GM23248 (cell line): ENCODE measurements around the gene EEA1.

Source experiments
- EZH2 ChIP-seq: fragments of 200-600 bp; sonication (generic); IDR thresholded peaks from 2 replicates; pipeline ENCODE4 v1.6.1; 2018; ENCODE audit warnings: antibody characterized with exemption, mild to moderate bottlenecking; ENCODE audit not compliant: insufficient read depth, poor library complexity, severe bottlenecking
- EZH2phosphoT487 ChIP-seq: fragments of 200-600 bp; sonication (generic); IDR thresholded peaks from 2 replicates; pipeline ENCODE4 v1.6.1; 2018; ENCODE audit warnings: antibody characterized with exemption, moderate library complexity, mild to moderate bottlenecking, low read depth; ENCODE audit not compliant: insufficient read depth

- no peak for TF ChIP-seq EZH2
- TF ChIP-seq EZH2phosphoT487: no peak
These were observed 18.6 kb upstream of the EEA1 start for GRCh38 chr12:92947589-92948215.
